ENCODE measurements around the gene MACROD2.

DNA sequence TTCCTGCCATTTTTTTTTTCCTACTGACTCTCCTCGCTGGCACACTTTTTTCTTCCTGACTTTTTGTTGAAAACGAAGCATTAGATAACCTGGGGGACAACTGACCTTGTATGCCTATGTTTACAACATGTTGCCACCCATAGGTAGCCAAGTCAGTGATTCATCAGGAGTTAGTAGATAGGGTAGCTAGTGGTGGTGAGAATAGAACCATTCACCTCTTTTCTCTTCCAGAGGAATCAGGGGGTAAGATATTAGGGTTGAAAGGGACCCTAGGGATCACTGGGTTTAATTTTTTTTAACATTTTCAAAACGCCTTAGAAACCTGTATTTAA lies 770.0 kb downstream of the MACROD2 start:
- no peak for TF ChIP-seq EZH2 (IDR thresholded peaks at IDR 0.05; ENCODE audit: borderline replicate concordance, insufficient read depth, low read depth, low read length, poor library complexity, severe bottlenecking)
- TF ChIP-seq, protein P1, sequence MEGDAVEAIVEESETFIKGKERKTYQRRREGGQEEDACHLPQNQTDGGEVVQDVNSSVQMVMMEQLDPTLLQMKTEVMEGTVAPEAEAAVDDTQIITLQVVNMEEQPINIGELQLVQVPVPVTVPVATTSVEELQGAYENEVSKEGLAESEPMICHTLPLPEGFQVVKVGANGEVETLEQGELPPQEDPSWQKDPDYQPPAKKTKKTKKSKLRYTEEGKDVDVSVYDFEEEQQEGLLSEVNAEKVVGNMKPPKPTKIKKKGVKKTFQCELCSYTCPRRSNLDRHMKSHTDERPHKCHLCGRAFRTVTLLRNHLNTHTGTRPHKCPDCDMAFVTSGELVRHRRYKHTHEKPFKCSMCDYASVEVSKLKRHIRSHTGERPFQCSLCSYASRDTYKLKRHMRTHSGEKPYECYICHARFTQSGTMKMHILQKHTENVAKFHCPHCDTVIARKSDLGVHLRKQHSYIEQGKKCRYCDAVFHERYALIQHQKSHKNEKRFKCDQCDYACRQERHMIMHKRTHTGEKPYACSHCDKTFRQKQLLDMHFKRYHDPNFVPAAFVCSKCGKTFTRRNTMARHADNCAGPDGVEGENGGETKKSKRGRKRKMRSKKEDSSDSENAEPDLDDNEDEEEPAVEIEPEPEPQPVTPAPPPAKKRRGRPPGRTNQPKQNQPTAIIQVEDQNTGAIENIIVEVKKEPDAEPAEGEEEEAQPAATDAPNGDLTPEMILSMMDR (IDR thresholded peaks at IDR 0.05) = no peak
